ENCODE data around the gene HIGD1C. TPM values are rescaled to one million over a fixed set of nuclear protein-coding genes. Genes with fewer than 3 reads are reported as not detected.

Gene HIGD1C
- total and polyA plus RNA-seq, 2 of the 8 experiments (the other 6 are each of a cell fraction or from before 2014, with no cell fraction given) = not detected

DNA sequence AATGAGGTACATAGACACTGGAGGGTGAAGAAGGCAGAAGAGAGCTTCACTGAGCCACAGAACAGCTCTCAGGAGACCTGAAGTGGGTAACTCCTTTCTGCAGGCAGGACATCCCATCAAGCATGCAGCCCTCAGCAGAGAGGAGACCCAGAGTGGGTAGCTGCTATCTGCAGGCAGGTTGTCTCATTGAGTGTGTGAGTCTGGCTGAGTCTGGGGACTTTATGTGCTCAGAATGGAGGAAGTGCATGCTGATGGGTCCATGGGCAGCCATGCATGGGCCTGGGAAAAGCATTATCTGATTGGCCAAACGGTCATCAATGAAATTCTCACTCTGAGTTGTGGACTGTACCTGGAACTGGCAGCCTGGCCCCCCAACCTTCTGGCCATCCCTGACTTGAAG, 14.7 kb upstream of the HIGD1C start:
- Histone ChIP-seq H3K27me3 (replicated peaks in 1 of 4; ENCODE audit: control insufficient read depth in 3 of 4, extremely low read depth in 1 of 4, insufficient read depth in 3 of 4, low read length in 3 of 4) (no peaks in the 10 kb centered on the region), H3K9me3 (ENCODE audit: insufficient read depth in 2 of 2, low read depth in 1 of 2, low read length in 1 of 2) (no peaks in the 10 kb centered on the region), H3K9ac (replicated peaks in 1 of 4; ENCODE audit: extremely low read depth in 1 of 4, low read depth in 3 of 4, low read length in 3 of 4) (no peak overlapping the region), H2BK15ac (ENCODE audit: low read length) (no peak overlapping the region), H2BK20ac (ENCODE audit: low read length) (no peak overlapping the region), H3K36me3 (ENCODE audit: control insufficient read depth in 2 of 4, insufficient read depth in 4 of 4, low read length in 3 of 4) (no peaks in the 10 kb centered on the region), H3K56ac (replicated peaks; ENCODE audit: insufficient read length, low read depth, low read length) (no peak overlapping the region), H3K27ac (ENCODE audit: low read depth, low read length) (no peak overlapping the region), H3K23ac (ENCODE audit: insufficient read length) (no peak overlapping the region), H4K5ac (ENCODE audit: insufficient read length, low read depth, low read length) (no peak overlapping the region), H2AFZ (ENCODE audit: low read length) (no peak overlapping the region), H3K79me1 (ENCODE audit: low read depth, low read length) (no peaks in the 10 kb centered on the region), H3K4me3 (ENCODE audit: extremely low read depth in 1 of 4, insufficient read depth in 2 of 4, low read depth in 3 of 4, low read length in 4 of 4) (no peak overlapping the region), H3K4ac (replicated peaks; ENCODE audit: insufficient read length, low read depth, low read length) (no peak overlapping the region), H3K18ac (ENCODE audit: extremely low read depth, low read length) (no peak overlapping the region), H4K8ac (ENCODE audit: extremely low read depth, insufficient read depth, low read length) (no peak overlapping the region), H4K20me1 (replicated peaks in 1 of 2; ENCODE audit: control insufficient read depth in 1 of 2, insufficient read depth in 2 of 2, low read length in 2 of 2) (no peaks in the 10 kb centered on the region), H3K23me2 (ENCODE audit: low read depth, low read length) (no peaks in the 10 kb centered on the region), H3K4me2 (ENCODE audit: insufficient read depth in 1 of 2, low read depth in 2 of 2, low read length in 2 of 2) (no peak overlapping the region), H2AK5ac (ENCODE audit: low read depth, low read length) (no peak overlapping the region), H2BK12ac (ENCODE audit: low read depth, low read length) (no peak overlapping the region), H3K14ac (ENCODE audit: insufficient read length) (no peak overlapping the region), H4K91ac (replicated peaks; ENCODE audit: insufficient read length, low read length) (no peak overlapping the region), H3K79me2 (ENCODE audit: control insufficient read depth in 1 of 2, insufficient read depth in 2 of 2, low read length in 2 of 2) (no peaks in the 10 kb centered on the region), H3K4me1 (replicated peaks in 1 of 4; ENCODE audit: control insufficient read depth in 3 of 4, insufficient read depth in 4 of 4, low read length in 3 of 4) (no peaks in the 10 kb centered on the region), H2BK5ac (ENCODE audit: low read depth, low read length) (no peak overlapping the region), H2BK120ac (replicated peaks; ENCODE audit: low read depth, low read length) (no peak overlapping the region)
- 86% methylated on average over 1 of the region's 1 CpG; no CpG with 5 or more reads in 1 of the 2 experiments for WGBS, 2 experiments (ENCODE audit: extremely low coverage in 1 of 2, insufficient coverage in 1 of 2, insufficient read length in 1 of 2, insufficient replicate concordance in 2 of 2, low coverage in 1 of 2, low lambda C conversion rate in 2 of 2, missing lambda C conversion rate in 1 of 2)
- FAIRE-seq = no peak
- ChIA-PET POLR2A (ENCODE audit: partially characterized antibody) (no interaction called here), CTCF (ENCODE audit: partially characterized antibody) (interaction anchor here (1.1 kb wide), 1 partner anchor 112 kb away, joined by 3 read pairs; no protein-coding TSS in a partner anchor)
- DNase-seq (ENCODE audit: low read depth in 1 of 2, low spot score in 2 of 2) = no peak
- TF ChIP-seq RAD21 (IDR thresholded peaks at IDR 0.05 in 1 of 2, conservative IDR thresholded peaks at IDR 0.05 in 1 of 2; ENCODE audit: low read depth in 2 of 2, low read length in 2 of 2) (no peak), POLR2A (IDR thresholded peaks at IDR 0.05; ENCODE audit: control extremely low read depth in 1 of 2, low read depth in 2 of 2, low read length in 2 of 2) (no peak), MAFK (IDR thresholded peaks at IDR 0.05; ENCODE audit: low read depth, low read length) (no peak), EZH2 (IDR thresholded peaks at IDR 0.05; ENCODE audit: low read depth, low read length, severe bottlenecking) (no peak), KDM4A (IDR thresholded peaks at IDR 0.05; ENCODE audit: low read depth, low read length, severe bottlenecking) (no peak), EP300 (IDR thresholded peaks at IDR 0.05; ENCODE audit: borderline replicate concordance in 1 of 2, low read depth in 2 of 2, low read length in 2 of 2) (no peak), SRF (IDR thresholded peaks at IDR 0.05; ENCODE audit: low read depth, low read length) (no peak), CTBP2 (IDR thresholded peaks at IDR 0.05; ENCODE audit: borderline replicate concordance, insufficient read depth, insufficient read length, low read length) (no peak), SIX5 (IDR thresholded peaks at IDR 0.05; ENCODE audit: low read depth, low read length) (no peak)
- TF ChIP-seq, protein P1, sequence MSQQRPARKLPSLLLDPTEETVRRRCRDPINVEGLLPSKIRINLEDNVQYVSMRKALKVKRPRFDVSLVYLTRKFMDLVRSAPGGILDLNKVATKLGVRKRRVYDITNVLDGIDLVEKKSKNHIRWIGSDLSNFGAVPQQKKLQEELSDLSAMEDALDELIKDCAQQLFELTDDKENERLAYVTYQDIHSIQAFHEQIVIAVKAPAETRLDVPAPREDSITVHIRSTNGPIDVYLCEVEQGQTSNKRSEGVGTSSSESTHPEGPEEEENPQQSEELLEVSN (IDR thresholded peaks at IDR 0.05) = no peak

Data from H1 (cell line).